Measurements from ENCODE around the gene LRCOL1. TPM values are rescaled to one million over a fixed set of nuclear protein-coding genes. Genes with fewer than 3 reads are reported as not detected.

The LRCOL1 gene
- total RNA-seq, 1 experiment from 2014 or later, result not detected

GRCh38 chr12:132593071-132593470 is 17.3 kb downstream of the LRCOL1 start:
- no peaks in the 10 kb centered on the region for H3K27me3 ChIP-seq (ENCODE audit: insufficient read depth, low read length)
- no peaks in the 10 kb centered on the region for H3K79me2 ChIP-seq (ENCODE audit: insufficient read depth, low read length)
- no peaks in the 10 kb centered on the region for H3K9me3 ChIP-seq (ENCODE audit: control insufficient read depth in 1 of 2, insufficient read depth in 1 of 2, low read depth in 1 of 2, low read length in 2 of 2)
- no peaks in the 10 kb centered on the region for H3K9me2 ChIP-seq (ENCODE audit: insufficient read depth)
- H2AFZ ChIP-seq (ENCODE audit: low read depth, low read length, poor library complexity, severe bottlenecking), result no peak overlapping the region
- peaks cover 8 to 21% of the 10 kb centered on the region in 2 experiments for H3K4me1 ChIP-seq (ENCODE audit: control insufficient read depth in 1 of 2, insufficient read depth in 2 of 2, low read length in 2 of 2)
- H3K4me3 ChIP-seq (replicated peaks in 1 of 2; ENCODE audit: low read depth in 1 of 2, low read length in 2 of 2), result no peak overlapping the region
- ChIA-PET RAD21 (ENCODE audit: low non-redundant PET in 1 of 2, low total read pairs in 2 of 2, uncharacterized antibody in 2 of 2, unreplicated experiment in 2 of 2) (no interaction called here), POLR2A (no interaction called here), CTCF (no interaction called here)
- H4K20me1 ChIP-seq (ENCODE audit: insufficient read depth), result no peaks in the 10 kb centered on the region
- H3K9ac ChIP-seq (ENCODE audit: low read length), result no peak overlapping the region
- H3K4me2 ChIP-seq (ENCODE audit: low read length), result peak overlapping the region; percentile 82
- H3K36me3 ChIP-seq (ENCODE audit: control insufficient read depth in 1 of 2, insufficient read depth in 2 of 2, low read length in 2 of 2), result no peaks in the 10 kb centered on the region
- ATAC-seq, result no peak
- BruUV-seq (replicated peaks), result no TSS peak
- no peak overlapping the region for H3K27ac ChIP-seq (ENCODE audit: low read depth, low read length)
- no peak for TF ChIP-seq ZBTB33 (IDR thresholded peaks at IDR 0.05; ENCODE audit: extremely low read depth, insufficient replicate concordance, low read length)
- no peak for TF ChIP-seq EZH2phosphoT487 (IDR thresholded peaks at IDR 0.05; ENCODE audit: borderline replicate concordance)
- no peak for TF ChIP-seq EGR1 (IDR thresholded peaks at IDR 0.05; ENCODE audit: low read depth)
- no peak for TF ChIP-seq ZNF274 (IDR thresholded peaks at IDR 0.05; ENCODE audit: low read depth, low read length)
- no peak for DNase-seq (ENCODE audit: low read depth, low spot score)
- intact Hi-C loops (cut with micrococcal nuclease), result no loop called here

- BruUV-seq (replicated peaks), result no TSS peak
- no peak overlapping the region for H3K9ac ChIP-seq (ENCODE audit: low read length)
- H3K9me3 ChIP-seq (ENCODE audit: control insufficient read depth in 1 of 2, insufficient read depth in 1 of 2, low read depth in 1 of 2, low read length in 2 of 2), result no peaks in the 10 kb centered on the region
- no peaks in the 10 kb centered on the region for H3K27me3 ChIP-seq (ENCODE audit: insufficient read depth, low read length)
- ChIA-PET CTCF (no interaction called here), POLR2A (no interaction called here), RAD21 (ENCODE audit: low non-redundant PET in 1 of 2, low total read pairs in 2 of 2, uncharacterized antibody in 2 of 2, unreplicated experiment in 2 of 2) (no interaction called here)
- H4K20me1 ChIP-seq (ENCODE audit: insufficient read depth), result no peaks in the 10 kb centered on the region
- DNase-seq (ENCODE audit: low read depth, low spot score) (no peak), ATAC-seq (no peak)
- no peak overlapping the region for H2AFZ ChIP-seq (ENCODE audit: low read depth, low read length, poor library complexity, severe bottlenecking)
- no peaks in the 10 kb centered on the region for H3K36me3 ChIP-seq (ENCODE audit: control insufficient read depth in 1 of 2, insufficient read depth in 2 of 2, low read length in 2 of 2)
- H3K79me2 ChIP-seq (ENCODE audit: insufficient read depth, low read length), result no peaks in the 10 kb centered on the region
- no peak overlapping the region for H3K27ac ChIP-seq (ENCODE audit: low read depth, low read length)
- no peak overlapping the region for H3K4me3 ChIP-seq (replicated peaks in 1 of 2; ENCODE audit: low read depth in 1 of 2, low read length in 2 of 2)
- no peak overlapping the region for H3K4me2 ChIP-seq (ENCODE audit: low read length)
- H3K9me2 ChIP-seq (ENCODE audit: insufficient read depth), result no peaks in the 10 kb centered on the region
- intact Hi-C loops (cut with micrococcal nuclease), result no loop called here
- TF ChIP-seq CBX3 (IDR thresholded peaks at IDR 0.05; ENCODE audit: low read depth) (no peak), ATF3 (IDR thresholded peaks at IDR 0.05) (no peak), YY1 (IDR thresholded peaks at IDR 0.05; ENCODE audit: extremely low read depth, insufficient replicate concordance, low read depth, low read length) (no peak), CEBPB (IDR thresholded peaks at IDR 0.05; ENCODE audit: low read depth) (no peak), EZH2 (IDR thresholded peaks at IDR 0.05) (no peak), EZH2phosphoT487 (IDR thresholded peaks at IDR 0.05; ENCODE audit: borderline replicate concordance) (no peak), ZFX (IDR thresholded peaks at IDR 0.05) (no peak), MAX (IDR thresholded peaks at IDR 0.05) (no peak), EGR1 (IDR thresholded peaks at IDR 0.05; ENCODE audit: low read depth) (no peak), JUND (IDR thresholded peaks at IDR 0.05) (no peak), FOSL1 (IDR thresholded peaks at IDR 0.05; ENCODE audit: low read depth) (no peak), POLR2A (IDR thresholded peaks at IDR 0.05; ENCODE audit: borderline replicate concordance, extremely low read depth, insufficient read depth, insufficient read length) (no peak)
- H3K4me1 ChIP-seq (ENCODE audit: control insufficient read depth in 1 of 2, insufficient read depth in 2 of 2, low read length in 2 of 2), result peaks cover 5 to 17% of the 10 kb centered on the region in 2 experiments
Measured at GRCh38 chr12:132592282-132592970, 18.0 kb downstream of the LRCOL1 start.
